ENCODE data around the gene ZBTB26. TPM values are rescaled to one million over a fixed set of nuclear protein-coding genes. Genes with fewer than 3 reads are reported as not detected.

The ZBTB26 gene
- total RNA-seq (2014; rRNA removed; shearing (Covaris generic)): 5.9 and 8.2 TPM in 2 replicates
- polyA plus RNA-seq (2014; cell fraction: nucleus; rRNA removed): 12.5 and 18.0 TPM in 2 replicates

GRCh38 chr9:122931226-122932121 is at the start of gene ZBTB26:
ZBTB26 (minus strand) TSS chr9:122931512; CDS start chr9:122919934, 11,578 bp downstream.
- DNase-seq (ENCODE audit: extremely low read depth, low read depth): peak; percentile 97

- DNase-seq (ENCODE audit: extremely low read depth, low read depth): no peak
Observed at GRCh38 chr9:122978601-122979000, 47.3 kb upstream of the ZBTB26 start.

- no peak for DNase-seq (ENCODE audit: extremely low read depth, low read depth)
Observed at GRCh38 chr9:122975196-122975595, 43.9 kb upstream of the ZBTB26 start.

- no peak for DNase-seq (ENCODE audit: extremely low read depth, low read depth)
Observed at GRCh38 chr9:122961139-122961538, 29.8 kb upstream of the ZBTB26 start.

- DNase-seq (ENCODE audit: extremely low read depth, low read depth): no peak
Observed at GRCh38 chr9:122955961-122956360, 24.6 kb upstream of the ZBTB26 start.

- DNase-seq (ENCODE audit: extremely low read depth, low read depth): no peak
Observed at GRCh38 chr9:122954253-122954691, 23.0 kb upstream of the ZBTB26 start.

GRCh38 chr9:122951056-122951455 is 19.7 kb upstream of the ZBTB26 start:
- no peak for DNase-seq (ENCODE audit: extremely low read depth, low read depth)

GRCh38 chr9:122950263-122950662 is 19.0 kb upstream of the ZBTB26 start:
- no peak for DNase-seq (ENCODE audit: extremely low read depth, low read depth)

GRCh38 chr9:122949696-122950095 is 18.4 kb upstream of the ZBTB26 start:
- no peak for DNase-seq (ENCODE audit: extremely low read depth, low read depth)

GRCh38 chr9:122948313-122948712 is 17.0 kb upstream of the ZBTB26 start:
- DNase-seq (ENCODE audit: extremely low read depth, low read depth): no peak

- DNase-seq (ENCODE audit: extremely low read depth, low read depth): no peak
Observed at GRCh38 chr9:122946461-122947005, 15.2 kb upstream of the ZBTB26 start.

GRCh38 chr9:122944960-122945888 is 13.9 kb upstream of the ZBTB26 start:
- DNase-seq (ENCODE audit: extremely low read depth, low read depth): no peak

- DNase-seq (ENCODE audit: extremely low read depth, low read depth): peak; percentile 7
Observed at GRCh38 chr9:122941582-122942234, 10.4 kb upstream of the ZBTB26 start.

- peak; percentile 99 for DNase-seq (ENCODE audit: extremely low read depth, low read depth)
Observed at GRCh38 chr9:122940749-122941581, 9.7 kb upstream of the ZBTB26 start, which contains the start of gene RABGAP1. RABGAP1 (plus strand) TSS chr9:122941020; CDS start chr9:122957060, 16,040 bp downstream.

- DNase-seq (ENCODE audit: extremely low read depth, low read depth): no peak
Observed at GRCh38 chr9:122940454-122940748, 9.1 kb upstream of the ZBTB26 start.

GRCh38 chr9:122939601-122940000 is 8.3 kb upstream of the ZBTB26 start:
- DNase-seq (ENCODE audit: extremely low read depth, low read depth): no peak

- no peak for DNase-seq (ENCODE audit: extremely low read depth, low read depth)
Observed at GRCh38 chr9:122936883-122937282, 5.6 kb upstream of the ZBTB26 start.

- DNase-seq (ENCODE audit: extremely low read depth, low read depth): no peak
Observed at GRCh38 chr9:122936464-122936863, 5.2 kb upstream of the ZBTB26 start.

- no peak for DNase-seq (ENCODE audit: extremely low read depth, low read depth)
Observed at GRCh38 chr9:122930541-122931225, 629 bp downstream of the ZBTB26 start.
